Smooth muscle cell (in vitro differentiated cells): ENCODE data around the gene RANBP10. TPM values are rescaled to one million over a fixed set of nuclear protein-coding genes. Genes with fewer than 3 reads are reported as not detected.

Experiments used
- DNase-seq: peaks from one replicate; lab custom pipeline; 2025; ENCODE audit not compliant: unreplicated experiment; lab: John Stamatoyannopoulos, UW
- H2AFZ ChIP-seq: fragments of 200-600 bp; sonication (generic); 2 replicates; pipeline ENCODE4 v1.6.0; 2016; ENCODE audit warnings: antibody characterized with exemption, low read depth, mild to moderate bottlenecking
- H3F3A ChIP-seq: fragments of 200-600 bp; sonication (generic); 2 replicates; pipeline ENCODE4 v1.6.0; 2017; ENCODE audit warnings: antibody characterized with exemption, low read depth
- H3K27ac ChIP-seq: fragments of 200-600 bp; sonication (generic); 2 replicates; pipeline ENCODE4 v1.5.1; 2016; ENCODE audit warnings: low read depth, mild to moderate bottlenecking
- H3K27me3 ChIP-seq: fragments of 200-600 bp; sonication (generic); 2 replicates; pipeline ENCODE4 v1.6.1; 2016; ENCODE audit warnings: low read depth, mild to moderate bottlenecking
- H3K36me3 ChIP-seq: fragments of 200-600 bp; sonication (generic); 2 replicates; pipeline ENCODE4 v1.5.1; 2016; ENCODE audit warnings: low read depth
- H3K4me1 ChIP-seq: fragments of 200-600 bp; sonication (generic); 2 replicates; pipeline ENCODE4 v1.5.1; 2016; ENCODE audit warnings: low read depth
- H3K4me2 ChIP-seq: fragments of 200-600 bp; sonication (generic); 2 replicates; pipeline ENCODE4 v1.6.0; 2016; ENCODE audit warnings: mild to moderate bottlenecking
- H3K4me3 ChIP-seq: fragments of 200-600 bp; sonication (generic); 2 replicates; pipeline ENCODE4 v1.5.1; 2016; ENCODE audit warnings: mild to moderate bottlenecking
- H3K79me2 ChIP-seq: fragments of 200-600 bp; sonication (generic); 2 replicates; pipeline ENCODE4 v1.6.0; 2016; ENCODE audit warnings: low read depth, mild to moderate bottlenecking
- H3K9ac ChIP-seq: fragments of 200-600 bp; sonication (generic); 2 replicates; pipeline ENCODE4 v1.6.0; 2016; ENCODE audit warnings: low read depth
- H3K9me3 ChIP-seq: fragments of 200-600 bp; sonication (generic); replicated peaks from 2 replicates; pipeline ENCODE4 v1.5.1; 2016; ENCODE audit warnings: low read depth
- H4K20me1 ChIP-seq: fragments of 200-600 bp; sonication (generic); 2 replicates; pipeline ENCODE4 v1.6.0; 2016; ENCODE audit warnings: low read depth
- CTCF ChIP-seq: fragments of 200-600 bp; sonication (generic); IDR thresholded peaks from 2 replicates; pipeline ENCODE4 v1.5.1; 2017; ENCODE audit warnings: borderline replicate concordance, mild to moderate bottlenecking, antibody characterized with exemption; ENCODE audit not compliant: insufficient read depth, poor library complexity, severe bottlenecking
- WGBS: methylation state at CpG from one replicate; pipeline ENCODE4 v1.1.7; 2016; ENCODE audit warnings: low lambda C conversion rate; 5-methylcytosine and 5-hydroxymethylcytosine counted together
- polyA plus RNA-seq: library from polyadenylated mRNA; unstranded; fragments of >200 nt; fragmentation: Nextera tagmentation; extraction: Ambion mirVana; gene quantifications from 2 replicates; pipeline ENCODE4 v1.2.1, GENCODE V29; 2016
- total RNA-seq: library from RNA; depleted of rRNA; stranded (reverse); fragments of >200 nt; gene quantifications from 2 replicates; pipeline ENCODE4 v1.2.3, GENCODE V29; 2014

RANBP10 gene
- total and polyA plus RNA-seq, 2 experiments from 2014 or later, result 4.6 to 5.9 TPM

- Histone ChIP-seq H3K27ac (peak overlapping the region; percentile 98), H3K36me3 (no peaks in the 10 kb centered on the region), H4K20me1 (peaks cover 17% of the 10 kb centered on the region), H3K79me2 (peaks cover 37% of the 10 kb centered on the region), H2AFZ (peak overlapping the region; percentile 55), H3K4me1 (peaks cover 35% of the 10 kb centered on the region), H3K4me2 (peak overlapping the region; percentile 94), H3K9ac (peak overlapping the region; percentile 41), H3K9me3 (no peaks in the 10 kb centered on the region), H3K27me3 (no peaks in the 10 kb centered on the region), H3F3A (peaks cover 30% of the 10 kb centered on the region), H3K4me3 (peak overlapping the region; percentile 85)
- 2% methylated on average over 61 of the region's 67 CpGs for WGBS
- peak; percentile 13 for TF ChIP-seq CTCF
- DNase-seq, result peak; percentile 44
These were observed 36.4 kb upstream of the RANBP10 start for GRCh38 chr16:67842509-67843342.

- Histone ChIP-seq H3K9me3 (no peaks in the 10 kb centered on the region), H3K79me2 (peaks cover 30% of the 10 kb centered on the region), H2AFZ (peak within 1 kb of the TSS; percentile 95), H3K4me3 (peak within 1 kb of the TSS; percentile 85), H3K4me2 (peak within 1 kb of the TSS; percentile 94), H3K27ac (peak within 1 kb of the TSS; percentile 98), H3K27me3 (no peaks in the 10 kb centered on the region), H4K20me1 (peaks cover 17% of the 10 kb centered on the region), H3K4me1 (peaks cover 35% of the 10 kb centered on the region), H3K36me3 (no peaks in the 10 kb centered on the region), H3K9ac (peak within 1 kb of the TSS; percentile 90), H3F3A (peaks cover 30% of the 10 kb centered on the region)
- WGBS, result 2% methylated on average over 77 of the region's 83 CpGs
- TF ChIP-seq CTCF, result peak; percentile 63
- DNase-seq, result peak; percentile 94
These were observed 35.6 kb upstream of the RANBP10 start, which contains the start of gene THAP11 for GRCh38 chr16:67841816-67842508. Gene THAP11, plus strand, starts transcription at chr16:67842320. Its CDS starts 235 bp downstream, at chr16:67842555.

GRCh38 chr16:67841198-67841815, 34.9 kb upstream of the RANBP10 start:
- Histone ChIP-seq H3K4me1 (peaks cover 35% of the 10 kb centered on the region), H3K36me3 (no peaks in the 10 kb centered on the region), H3K27ac (peak overlapping the region; percentile 98), H3K9me3 (no peaks in the 10 kb centered on the region), H3K4me3 (peak overlapping the region; percentile 85), H3K4me2 (peak overlapping the region; percentile 94), H4K20me1 (peaks cover 17% of the 10 kb centered on the region), H3K27me3 (no peaks in the 10 kb centered on the region), H2AFZ (peak overlapping the region; percentile 95), H3F3A (peaks cover 28% of the 10 kb centered on the region), H3K9ac (peak overlapping the region; percentile 2), H3K79me2 (peaks cover 30% of the 10 kb centered on the region)
- WGBS, result 55% methylated on average over 17 of the region's 17 CpGs
- DNase-seq, result no peak
- TF ChIP-seq CTCF, result no peak
